Tibial artery (tissue), 4 donors: ENCODE data around the gene DOK6.
"Not testable (repeated sequence)": the region's sequence is repeated elsewhere in the genome, so short reads cannot be mapped to it uniquely, and the experiment has no call there.

Experiments used
- DNase-seq, 2 donors: peaks; one replicate each; pipeline ENCODE4 v3.0.0-alpha.2; 2019
- H3K27ac ChIP-seq, 2 donors: fragments of 200-600 bp; sonication (generic) in 1 of 2; 1 replicate in 1 of 2; 2 replicates in 1 of 2; pipeline ENCODE4 v1.5.1; 2018 to 2019; ENCODE audit warnings: mild to moderate bottlenecking in 1 of 2
- H3K27me3 ChIP-seq, 2 donors: fragments of 200-600 bp; sonication (generic) in 1 of 2; one replicate each; pipeline versions ENCODE4 v1.5.1 to v1.6.0; 2016 to 2019
- H3K36me3 ChIP-seq, 3 donors: fragments of 200-600 bp; sonication (generic) in 2 of 3; one replicate each; pipeline ENCODE4 v1.5.1; 2016 to 2019; ENCODE audit warnings: mild to moderate bottlenecking in 2 of 3
- H3K4me1 ChIP-seq, 4 donors: fragments of 200-600 bp; sonication (generic) in 2 of 4; 1 replicate in 3 of 4; 2 replicates in 1 of 4; pipeline ENCODE4 v1.5.1; 2016 to 2019
- H3K4me3 ChIP-seq, 2 donors: fragments of 200-600 bp; sonication (generic) in 1 of 2; 1 replicate in 1 of 2; 2 replicates in 1 of 2; pipeline ENCODE4 v1.5.1; 2018 to 2019; ENCODE audit warnings: mild to moderate bottlenecking in 2 of 2
- H3K9me3 ChIP-seq, 3 donors: fragments of 200-600 bp; sonication (generic) in 1 of 3; one replicate each; pipeline ENCODE4 v1.5.1; 2016 to 2019
- intact Hi-C: fragments of 100-400 bp; cut with DNase I; formaldehyde crosslinking; loops from one replicate; pipeline ENCODE4 v1.15.0; 2023; ENCODE audit warnings: low total_unique reads
- TF ChIP-seq, protein P1 (sequence below), 2 experiments: fragments of 200-600 bp in 1 of 2; fragments of 450-650 bp in 1 of 2; IDR thresholded peaks; one replicate each; pipeline ENCODE4 v1.5.1; 2017 to 2019; ENCODE audit warnings: antibody characterized with exemption in 2 of 2, mild to moderate bottlenecking in 1 of 2, moderate library complexity in 1 of 2

The DOK6 gene

DNA sequence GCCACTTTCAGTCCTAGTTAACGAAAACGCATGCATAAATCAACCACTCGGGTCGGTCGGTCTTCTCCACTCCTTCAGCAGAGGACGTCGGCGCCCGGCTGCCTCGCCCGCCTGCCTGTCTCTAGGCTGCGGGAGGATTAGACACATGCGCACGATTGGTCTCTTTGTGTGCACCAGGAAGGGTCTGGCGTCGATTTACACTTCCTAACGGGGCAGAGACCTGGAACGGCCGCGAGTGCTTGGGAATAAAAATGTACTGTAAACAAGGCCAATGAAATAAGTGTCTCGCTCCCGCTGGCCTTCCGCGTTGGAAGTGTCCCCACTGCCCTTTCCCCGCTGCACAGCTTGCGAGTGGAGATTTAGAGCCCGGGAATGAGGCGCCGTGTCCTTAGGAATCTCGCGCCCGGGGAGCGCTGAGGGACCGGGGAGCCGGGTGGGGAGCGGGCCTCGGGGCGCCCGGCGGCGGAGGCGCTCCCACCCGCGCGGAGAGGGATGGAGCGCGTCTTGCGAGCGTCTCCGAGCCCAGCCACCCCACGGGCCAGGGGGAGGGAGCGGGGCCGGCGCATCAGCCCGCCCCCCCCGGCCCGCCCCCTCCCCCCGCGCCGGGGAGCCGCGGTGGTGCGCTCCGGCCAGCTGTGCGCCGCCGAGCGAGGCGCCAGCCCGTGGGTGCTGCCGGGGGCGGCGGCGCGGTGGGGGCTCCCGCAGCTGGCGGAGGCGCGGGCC, at the start of gene DOK6:
TSS of gene DOK6 (plus strand) at position 636 of the 723 bp plus-strand sequence.
- H3K36me3 ChIP-seq, result no peaks in the 10 kb centered on the region
- no peaks in the 10 kb centered on the region for H3K9me3 ChIP-seq
- intact Hi-C loops, result no loop called here
- peak within 1 kb of the TSS; percentile 71 to 72 for H3K27ac ChIP-seq
- no peaks in the 10 kb centered on the region for H3K27me3 ChIP-seq
- H3K4me1 ChIP-seq, result peaks cover 0 to 16% (median 9%) of the 10 kb centered on the region in 4 donors
- H3K4me3 ChIP-seq, result peak within 1 kb of the TSS; percentile 66 to 67
- DNase-seq, result peak; percentile 65 to 78
- TF ChIP-seq, protein P1, sequence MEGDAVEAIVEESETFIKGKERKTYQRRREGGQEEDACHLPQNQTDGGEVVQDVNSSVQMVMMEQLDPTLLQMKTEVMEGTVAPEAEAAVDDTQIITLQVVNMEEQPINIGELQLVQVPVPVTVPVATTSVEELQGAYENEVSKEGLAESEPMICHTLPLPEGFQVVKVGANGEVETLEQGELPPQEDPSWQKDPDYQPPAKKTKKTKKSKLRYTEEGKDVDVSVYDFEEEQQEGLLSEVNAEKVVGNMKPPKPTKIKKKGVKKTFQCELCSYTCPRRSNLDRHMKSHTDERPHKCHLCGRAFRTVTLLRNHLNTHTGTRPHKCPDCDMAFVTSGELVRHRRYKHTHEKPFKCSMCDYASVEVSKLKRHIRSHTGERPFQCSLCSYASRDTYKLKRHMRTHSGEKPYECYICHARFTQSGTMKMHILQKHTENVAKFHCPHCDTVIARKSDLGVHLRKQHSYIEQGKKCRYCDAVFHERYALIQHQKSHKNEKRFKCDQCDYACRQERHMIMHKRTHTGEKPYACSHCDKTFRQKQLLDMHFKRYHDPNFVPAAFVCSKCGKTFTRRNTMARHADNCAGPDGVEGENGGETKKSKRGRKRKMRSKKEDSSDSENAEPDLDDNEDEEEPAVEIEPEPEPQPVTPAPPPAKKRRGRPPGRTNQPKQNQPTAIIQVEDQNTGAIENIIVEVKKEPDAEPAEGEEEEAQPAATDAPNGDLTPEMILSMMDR (IDR thresholded peaks at IDR 0.05), result no peak

DNA sequence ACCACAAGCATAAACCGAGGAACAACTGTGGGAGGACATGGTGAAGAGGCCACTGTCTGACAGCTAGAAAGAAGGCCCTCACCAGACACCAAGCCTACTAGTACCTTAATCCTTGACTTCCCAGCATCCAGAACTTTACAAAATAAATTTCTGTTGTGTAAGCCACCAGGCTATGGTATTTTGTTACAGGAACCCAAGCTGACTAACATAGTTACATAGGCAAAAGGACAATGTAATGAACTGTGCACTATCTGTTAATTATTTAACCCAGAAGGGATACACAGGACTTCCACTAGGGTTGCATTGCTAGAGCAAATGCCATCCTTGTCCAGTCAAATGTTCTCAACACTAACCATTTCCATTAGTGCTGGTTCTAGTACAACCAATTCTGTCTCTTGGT, 47.7 kb upstream of the DOK6 start:
- intact Hi-C loops, result no loop called here
- H3K9me3 ChIP-seq, result no peaks in the 10 kb centered on the region
- TF ChIP-seq, protein P1 (IDR thresholded peaks at IDR 0.05), result no peak
- no peak overlapping the region for H3K4me3 ChIP-seq
- no peak overlapping the region for H3K27ac ChIP-seq
- no peaks in the 10 kb centered on the region for H3K4me1 ChIP-seq
- H3K27me3 ChIP-seq, result no peaks in the 10 kb centered on the region
- H3K36me3 ChIP-seq, result no peaks in the 10 kb centered on the region
- DNase-seq, result no peak

GRCh38 chr18:69357590-69357989, 43.1 kb upstream of the DOK6 start:
- Histone ChIP-seq H3K36me3 (no peaks in the 10 kb centered on the region), H3K9me3 (peaks cover 0 to 11% (median 0%) of the 10 kb centered on the region in 3 donors), H3K27ac (no peak overlapping the region), H3K4me3 (no peak overlapping the region), H3K27me3 (no peaks in the 10 kb centered on the region), H3K4me1 (no peaks in the 10 kb centered on the region)
- DNase-seq, result no peak
- TF ChIP-seq, protein P1 (IDR thresholded peaks at IDR 0.05), result no peak
- intact Hi-C loops, result no loop called here

DNA sequence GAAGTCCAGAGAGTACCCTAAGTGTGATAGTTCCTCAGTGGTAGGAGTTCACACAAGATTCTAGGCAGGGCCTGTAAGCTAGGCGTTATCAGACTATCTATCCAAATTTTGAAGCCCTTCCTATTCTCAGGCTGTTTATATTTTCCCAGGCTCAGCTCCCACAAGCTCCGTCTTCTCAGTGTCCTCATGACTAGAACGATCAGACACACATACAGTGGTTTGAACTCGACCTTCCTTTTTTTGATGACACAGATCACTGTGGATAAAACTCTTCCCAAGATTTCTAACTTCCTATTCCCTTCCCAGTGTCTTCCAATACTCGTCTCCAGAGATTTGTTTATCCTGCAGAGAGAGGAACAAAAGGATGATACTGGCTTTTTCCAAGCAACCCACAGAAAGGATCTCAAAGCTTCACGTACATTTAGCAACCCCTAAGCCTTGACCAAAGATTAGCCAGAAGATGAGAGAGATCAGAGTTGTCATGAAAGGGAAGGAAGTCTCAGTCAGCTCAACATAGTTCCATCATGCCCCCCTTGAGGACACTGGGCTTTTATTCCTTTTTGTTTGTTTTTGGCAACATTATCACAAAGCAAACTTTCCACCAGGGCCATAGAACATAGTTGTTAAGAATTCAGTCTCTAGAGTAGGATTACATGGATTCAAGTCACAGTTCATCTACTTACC, 42.3 kb upstream of the DOK6 start:
- no peaks in the 10 kb centered on the region for H3K36me3 ChIP-seq
- no peak overlapping the region for H3K27ac ChIP-seq
- no peak overlapping the region for H3K4me3 ChIP-seq
- DNase-seq, result no peak
- peaks cover 0 to 11% (median 0%) of the 10 kb centered on the region in 3 donors for H3K9me3 ChIP-seq
- no peaks in the 10 kb centered on the region for H3K27me3 ChIP-seq
- TF ChIP-seq, protein P1 (IDR thresholded peaks at IDR 0.05), result no peak
- H3K4me1 ChIP-seq, result no peaks in the 10 kb centered on the region
- intact Hi-C loops, result no loop called here

GRCh38 chr18:69359768-69360167, 40.9 kb upstream of the DOK6 start:
- H3K36me3 ChIP-seq, H3K27me3 ChIP-seq, intact Hi-C loops, H3K4me3 ChIP-seq, DNase-seq, H3K27ac ChIP-seq, H3K4me1 ChIP-seq: not testable (repeated sequence)
- peaks cover 0 to 11% (median 0%) of the 10 kb centered on the region in 3 donors for H3K9me3 ChIP-seq

DNA sequence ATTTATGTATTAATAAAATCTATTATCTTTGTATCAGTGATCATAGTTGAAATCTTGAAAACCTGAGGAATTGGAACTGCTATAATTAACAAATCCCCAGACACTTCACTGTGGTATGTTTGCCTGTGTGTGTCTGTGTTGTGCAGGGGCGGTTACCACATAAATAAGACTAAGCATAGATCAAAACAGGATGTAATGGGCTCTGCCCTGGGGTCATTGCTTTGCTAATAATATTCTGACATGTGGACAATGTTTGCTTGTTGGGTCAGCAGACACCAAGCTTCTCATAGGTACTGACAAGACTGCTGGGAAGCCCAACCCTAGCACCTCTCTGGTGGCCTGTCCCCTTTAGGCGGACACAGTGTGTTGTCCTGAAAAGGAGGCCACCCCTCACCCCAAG, 35.8 kb upstream of the DOK6 start:
- Histone ChIP-seq H3K4me3 (no peak overlapping the region), H3K36me3 (no peaks in the 10 kb centered on the region), H3K27me3 (no peaks in the 10 kb centered on the region), H3K9me3 (peaks cover 0 to 6% (median 0%) of the 10 kb centered on the region in 3 donors), H3K4me1 (no peaks in the 10 kb centered on the region), H3K27ac (no peak overlapping the region)
- DNase-seq, result no peak
- intact Hi-C loops, result no loop called here
- TF ChIP-seq, protein P1 (IDR thresholded peaks at IDR 0.05), result no peak
